H1 (cell line): ENCODE data around the gene PKD1L1. TPM values are rescaled to one million over a fixed set of nuclear protein-coding genes. Genes with fewer than 3 reads are reported as not detected.
A peak's percentile ranks its signal among the peaks of the same experiment; 100 is the strongest.

Experiments
- CTCF ChIA-PET: fragments of 300-600 bp; sonication (Branson Sonifier 250); formaldehyde crosslinking; loops from one replicate; lab custom pipeline; 2021; ENCODE audit not compliant: partially characterized antibody; lab: Charles Lee
- POLR2A ChIA-PET: fragments of 300-600 bp; sonication (Branson Sonifier 250); formaldehyde crosslinking; loops from one replicate; lab custom pipeline; 2021; ENCODE audit warnings: inconsistent platforms; ENCODE audit not compliant: partially characterized antibody; lab: Charles Lee
- DNase-seq, 2 experiments: peaks; one replicate each; pipeline versions ENCODE4 v3.0.0 to v3.0.0-alpha.2; 2010 to 2022; ENCODE audit warnings: low spot score in 2 of 2, low read depth in 1 of 2, mixed read lengths in 1 of 2
- FAIRE-seq: peaks from 2 replicates; lab custom pipeline; 2011; peaks lifted over from hg19 to GRCh38; lab: Jason Lieb, UNC
- H2AFZ ChIP-seq: 2 replicates; pipeline ENCODE4 v1.8.1; 2012; ENCODE audit warnings: low read length, inconsistent platforms
- H2AK5ac ChIP-seq: 2 replicates; pipeline ENCODE4 v1.6.1; 2013; ENCODE audit warnings: low read depth, low read length
- H2BK120ac ChIP-seq: replicated peaks from 2 replicates; pipeline ENCODE3; 2013; ENCODE audit warnings: low read depth, low read length, inconsistent platforms
- H2BK12ac ChIP-seq: 2 replicates; pipeline ENCODE4 v1.6.1; 2013; ENCODE audit warnings: low read depth, low read length
- H2BK15ac ChIP-seq: 2 replicates; pipeline ENCODE4 v1.6.1; 2013; ENCODE audit warnings: low read length
- H2BK20ac ChIP-seq: 2 replicates; pipeline ENCODE4 v1.6.1; 2013; ENCODE audit warnings: low read length
- H2BK5ac ChIP-seq: 2 replicates; pipeline ENCODE4 v1.6.1; 2013; ENCODE audit warnings: low read depth, low read length
- H3K14ac ChIP-seq: 2 replicates; pipeline ENCODE4 v1.6.1; 2013; ENCODE audit warnings: inconsistent platforms; ENCODE audit not compliant: insufficient read length
- H3K18ac ChIP-seq: 2 replicates; pipeline ENCODE4 v1.6.1; 2013; ENCODE audit warnings: low read length; ENCODE audit errors: extremely low read depth
- H3K23ac ChIP-seq: 2 replicates; pipeline ENCODE4 v1.6.1; 2013; ENCODE audit warnings: inconsistent platforms; ENCODE audit not compliant: insufficient read length
- H3K23me2 ChIP-seq: 2 replicates; pipeline ENCODE4 v1.6.1; 2013; ENCODE audit warnings: low read depth, low read length
- H3K27ac ChIP-seq: 2 replicates; pipeline ENCODE4 v1.6.1; 2011; ENCODE audit warnings: low read depth, low read length, inconsistent platforms
- H3K27me3 ChIP-seq, 4 experiments: replicated peaks in 1 of 4; 1 replicate in 1 of 4; 2 replicates in 3 of 4; pipeline versions ENCODE4 v1.6.1 to v1.8.1; 2011 to 2013; ENCODE audit warnings: low read length in 3 of 4, mild to moderate bottlenecking in 3 of 4, inconsistent platforms in 2 of 4, mixed read lengths in 2 of 4, moderate library complexity in 1 of 4; ENCODE audit not compliant: control insufficient read depth in 3 of 4, insufficient read depth in 3 of 4; ENCODE audit errors: extremely low read depth in 1 of 4
- H3K36me3 ChIP-seq, 4 experiments: 2 replicates each; pipeline versions ENCODE4 v1.6.1 to v1.8.1; 2011 to 2013; ENCODE audit warnings: mild to moderate bottlenecking in 4 of 4, low read length in 3 of 4, moderate library complexity in 2 of 4, control low read depth in 1 of 4, inconsistent platforms in 1 of 4; ENCODE audit not compliant: insufficient read depth in 4 of 4, control insufficient read depth in 2 of 4
- H3K4ac ChIP-seq: replicated peaks from 2 replicates; pipeline ENCODE3; 2013; ENCODE audit warnings: low read length, low read depth, mixed read lengths, inconsistent platforms; ENCODE audit not compliant: insufficient read length
- H3K4me1 ChIP-seq, 4 experiments: replicated peaks in 1 of 4; 1 replicate in 1 of 4; 2 replicates in 3 of 4; pipeline versions ENCODE4 v1.6.1 to v1.8.1; 2011 to 2013; ENCODE audit warnings: low read length in 3 of 4, inconsistent platforms in 2 of 4, mixed read lengths in 1 of 4; ENCODE audit not compliant: insufficient read depth in 4 of 4, control insufficient read depth in 3 of 4
- H3K4me2 ChIP-seq, 2 experiments: 2 replicates each; pipeline versions ENCODE4 v1.6.1 to v1.8.1; 2011 to 2013; ENCODE audit warnings: low read depth in 2 of 2, low read length in 2 of 2, control low read depth in 1 of 2, inconsistent platforms in 1 of 2, mild to moderate bottlenecking in 1 of 2; ENCODE audit not compliant: insufficient read depth in 1 of 2
- H3K4me3 ChIP-seq, 4 experiments: fragments of 200-600, 300-600 bp in 1 of 4; sonication (generic), shearing (Covaris generic), sonication (Bioruptor Twin) in 1 of 4; 2 replicates each; pipeline versions ENCODE4 v1.5.1 to v1.8.1; 2011 to 2016; ENCODE audit warnings: low read length in 4 of 4, low read depth in 3 of 4, control low read depth in 2 of 4, inconsistent platforms in 2 of 4, mild to moderate bottlenecking in 2 of 4, mixed read lengths in 1 of 4, moderate library complexity in 1 of 4; ENCODE audit not compliant: insufficient read depth in 2 of 4; ENCODE audit errors: extremely low read depth in 1 of 4
- H3K56ac ChIP-seq: replicated peaks from 2 replicates; pipeline ENCODE3; 2013; ENCODE audit warnings: low read depth, mild to moderate bottlenecking, mixed read lengths, low read length, inconsistent platforms; ENCODE audit not compliant: insufficient read length
- H3K79me1 ChIP-seq: 2 replicates; pipeline ENCODE4 v1.6.1; 2013; ENCODE audit warnings: low read depth, low read length, control low read depth
- H3K79me2 ChIP-seq, 2 experiments: 2 replicates each; pipeline versions ENCODE4 v1.6.1 to v1.8.1; 2012 to 2013; ENCODE audit warnings: low read length in 2 of 2, mild to moderate bottlenecking in 2 of 2, inconsistent platforms in 1 of 2; ENCODE audit not compliant: insufficient read depth in 2 of 2, control insufficient read depth in 1 of 2
- H3K9ac ChIP-seq, 4 experiments: replicated peaks in 1 of 4; 1 replicate in 1 of 4; 2 replicates in 3 of 4; pipeline versions ENCODE4 v1.6.1 to v1.8.1; 2011 to 2013; ENCODE audit warnings: low read depth in 3 of 4, low read length in 3 of 4, control low read depth in 2 of 4, mild to moderate bottlenecking in 2 of 4, moderate library complexity in 2 of 4, inconsistent platforms in 1 of 4; ENCODE audit errors: extremely low read depth in 1 of 4
- H3K9me3 ChIP-seq, 2 experiments: 2 replicates each; pipeline versions ENCODE4 v1.6.1 to v1.8.1; 2012 to 2013; ENCODE audit warnings: mild to moderate bottlenecking in 2 of 2, moderate library complexity in 2 of 2, control low read depth in 1 of 2, inconsistent platforms in 1 of 2, low read depth in 1 of 2, low read length in 1 of 2, mixed read lengths in 1 of 2; ENCODE audit not compliant: insufficient read depth in 2 of 2
- H4K20me1 ChIP-seq, 2 experiments: replicated peaks in 1 of 2; 2 replicates each; pipeline versions ENCODE3 to v1.8.1; 2011 to 2013; ENCODE audit warnings: inconsistent platforms in 2 of 2, low read length in 2 of 2, mild to moderate bottlenecking in 1 of 2; ENCODE audit not compliant: insufficient read depth in 2 of 2, control insufficient read depth in 1 of 2
- H4K5ac ChIP-seq: 2 replicates; pipeline ENCODE4 v1.6.1; 2013; ENCODE audit warnings: low read length, low read depth, mixed read lengths, inconsistent platforms; ENCODE audit not compliant: insufficient read length
- H4K8ac ChIP-seq: 2 replicates; pipeline ENCODE4 v1.8.0; 2013; ENCODE audit warnings: mild to moderate bottlenecking, moderate library complexity, low read length, inconsistent platforms; ENCODE audit not compliant: insufficient read depth; ENCODE audit errors: extremely low read depth
- H4K91ac ChIP-seq: replicated peaks from 2 replicates; pipeline ENCODE3; 2013; ENCODE audit warnings: low read length, mixed read lengths, inconsistent platforms; ENCODE audit not compliant: insufficient read length
- CBX8 ChIP-seq: fragments of 300-800, 300-1000 bp; sonication (generic); IDR thresholded peaks from 2 replicates; pipeline ENCODE4 v1.7.1; 2016; ENCODE audit warnings: low read depth, low read length, borderline replicate concordance
- CEBPB ChIP-seq: IDR thresholded peaks from 2 replicates; pipeline ENCODE4 v1.6.1; 2012; ENCODE audit warnings: low read depth, low read length
- CTBP2 ChIP-seq: IDR thresholded peaks from 2 replicates; pipeline ENCODE4 v1.7.0; 2011; ENCODE audit warnings: borderline replicate concordance, mild to moderate bottlenecking, moderate library complexity, mixed read lengths, low read length; ENCODE audit not compliant: insufficient read depth, insufficient read length
- EGR1 ChIP-seq: IDR thresholded peaks from 2 replicates; pipeline ENCODE4 v1.6.1; 2011; ENCODE audit warnings: low read depth, low read length, borderline replicate concordance
- GABPA ChIP-seq: IDR thresholded peaks from 2 replicates; pipeline ENCODE4 v1.6.1; 2011; ENCODE audit warnings: mild to moderate bottlenecking, low read length, moderate library complexity, borderline replicate concordance; ENCODE audit not compliant: insufficient read depth
- GTF2F1 ChIP-seq: IDR thresholded peaks from 2 replicates; pipeline ENCODE4 v1.6.1; 2012; ENCODE audit warnings: low read depth, low read length, improper control_type of control experiment, borderline replicate concordance
- KDM5A ChIP-seq: fragments of 200-600 bp; IDR thresholded peaks from 2 replicates; pipeline ENCODE4 v1.7.1; 2012; ENCODE audit warnings: mild to moderate bottlenecking, low read length, inconsistent platforms, mixed read lengths
- RAD21 ChIP-seq, 2 experiments: IDR thresholded peaks in 1 of 2; conservative IDR thresholded peaks in 1 of 2; 2 replicates each; pipeline ENCODE4 v1.6.1; 2011; ENCODE audit warnings: low read depth in 2 of 2, low read length in 2 of 2, improper control_type of control experiment in 1 of 2, inconsistent platforms in 1 of 2, mild to moderate bottlenecking in 1 of 2, moderate library complexity in 1 of 2
- RNF2 ChIP-seq: fragments of 200-900, 300-1000 bp; sonication (generic); IDR thresholded peaks from 2 replicates; pipeline ENCODE4 v1.7.1; 2016; ENCODE audit warnings: borderline replicate concordance, low read depth, mild to moderate bottlenecking, antibody characterized with exemption, low read length; ENCODE audit not compliant: poor library complexity, severe bottlenecking; ENCODE audit errors: missing control alignments
- SP4 ChIP-seq: IDR thresholded peaks from 2 replicates; pipeline ENCODE4 v1.6.1; 2012; ENCODE audit warnings: low read length, inconsistent platforms
- WGBS, 2 experiments: shearing (Covaris generic) in 1 of 2; methylation state at CpG; one replicate each; pipeline versions ENCODE4 v1.1.6 to v1.1.7; 2013 to 2015; ENCODE audit warnings: low lambda C conversion rate in 2 of 2, mixed read lengths in 2 of 2, inconsistent platforms in 1 of 2, low coverage in 1 of 2, missing lambda C conversion rate in 1 of 2; ENCODE audit not compliant: insufficient replicate concordance in 2 of 2, insufficient coverage in 1 of 2, insufficient read length in 1 of 2; ENCODE audit errors: extremely low coverage in 1 of 2, missing lambda C conversion rate in 1 of 2; 5-methylcytosine and 5-hydroxymethylcytosine counted together
- polyA plus RNA-seq, 7 experiments: library from polyadenylated mRNA; depleted of rRNA in 3 of 7; stranded (reverse) in 5 of 7; unstranded in 2 of 7; fragments of >200 nt in 5 of 7; fragments of 200-250 nt in 2 of 7; gene quantifications; 1 replicate in 5 of 7; 2 replicates in 1 of 7; 4 replicates in 1 of 7; pipeline versions ENCODE4 v1.2.1 to v1.2.3, GENCODE V29; 2011 to 2013; ENCODE audit warnings: missing spikeins in 2 of 7, mixed read lengths in 2 of 7
- total RNA-seq: library from RNA; stranded (reverse); fragmentation: NEBNext Ultra II Directional; extraction: Animal tissue kit (Norgen Biotek cat#: 25700); gene quantifications from 2 replicates; pipeline ENCODE4 v1.2.1, GENCODE V29; 2021

The PKD1L1 gene
- total and polyA plus RNA-seq, 2 of the 8 experiments (the other 6 are each of a cell fraction or from before 2014, with no cell fraction given), result 0.22 to 0.35 TPM

- no peak for FAIRE-seq
- H3K9me3 ChIP-seq, result no peaks in the 10 kb centered on the region
- no peak overlapping the region for H3K14ac ChIP-seq
- H3K36me3 ChIP-seq, result no peaks in the 10 kb centered on the region
- no peak for DNase-seq
- no peak overlapping the region for H2BK15ac ChIP-seq
- H3K79me1 ChIP-seq, result no peaks in the 10 kb centered on the region
- H2AK5ac ChIP-seq, result no peak overlapping the region
- no peak overlapping the region for H3K18ac ChIP-seq
- peaks cover 2 to 11% (median 8%) of the 10 kb centered on the region in 4 experiments; a peak in 4 of 7 replicates for H3K4me1 ChIP-seq
- WGBS, 2 experiments, result 84% methylated on average over 4 of the region's 4 CpGs; no CpG with 5 or more reads in 1 of the 2 experiments
- peaks cover 0 to 9% (median 1%) of the 10 kb centered on the region in 4 experiments; a peak in 3 of 7 replicates for H3K27me3 ChIP-seq
- H4K20me1 ChIP-seq, result no peaks in the 10 kb centered on the region
- no peak overlapping the region for H3K23ac ChIP-seq
- H3K4me3 ChIP-seq, result no peak overlapping the region
- H2BK20ac ChIP-seq, result peak overlapping the region; percentile 82; the same call in 1 of the 2 replicates
- no peak overlapping the region for H4K91ac ChIP-seq
- no peak overlapping the region; the same call in 1 of the 2 replicates for H2BK12ac ChIP-seq
- no peak overlapping the region for H2AFZ ChIP-seq
- CTCF ChIA-PET, result interaction anchor here (0.9 kb wide), 1 partner anchor 41 kb away, joined by 4 read pairs; no protein-coding TSS in a partner anchor
- H4K8ac ChIP-seq, result no peak overlapping the region
- H2BK120ac ChIP-seq, result no peak overlapping the region
- H3K4me2 ChIP-seq, result peak overlapping the region in 1 of 2 experiments; percentile 52; a peak in 1 of 4 replicates
- no peaks in the 10 kb centered on the region for H3K79me2 ChIP-seq
- H4K5ac ChIP-seq, result no peak overlapping the region
- no peak overlapping the region for H3K9ac ChIP-seq
- H2BK5ac ChIP-seq, result no peak overlapping the region
- H3K56ac ChIP-seq, result no peak overlapping the region
- no peak overlapping the region for H3K4ac ChIP-seq
- POLR2A ChIA-PET, result interaction anchor here (1.0 kb wide), 1 partner anchor 10 kb away, joined by 3 read pairs; no protein-coding TSS in a partner anchor
- H3K27ac ChIP-seq, result no peak overlapping the region
- no peaks in the 10 kb centered on the region for H3K23me2 ChIP-seq
- TF ChIP-seq CTBP2, result no peak
- no peak for TF ChIP-seq CEBPB
- TF ChIP-seq SP4, result no peak
- no peak for TF ChIP-seq EGR1
- TF ChIP-seq RAD21 (IDR thresholded peaks at IDR 0.05 in 1 of 2, conservative IDR thresholded peaks at IDR 0.05 in 1 of 2; ENCODE audit: low read depth in 2 of 2, low read length in 2 of 2), result no peak
- no peak for TF ChIP-seq GABPA
- TF ChIP-seq CBX8, result no peak
- TF ChIP-seq KDM5A, result no peak
- no peak for TF ChIP-seq RNF2
- no peak for TF ChIP-seq GTF2F1
Measured at GRCh38 chr7:47897831-47898230, 50.4 kb downstream of the PKD1L1 start.
